K562 (cell line): Measurements from ENCODE around the gene SEZ6. TPM values are rescaled to one million over a fixed set of nuclear protein-coding genes. Genes with fewer than 3 reads are reported as not detected.
A peak's percentile ranks its signal among the peaks of the same experiment; 100 is the strongest.

Experiments used
- C11orf30 ChIP-seq: fragments of 450-650 bp; IDR thresholded peaks from 2 replicates; pipeline ENCODE4 v1.6.1; 2016; ENCODE audit warnings: low read depth, mild to moderate bottlenecking
- CHAMP1 ChIP-seq: fragments of 450-650 bp; IDR thresholded peaks from 2 replicates; pipeline ENCODE4 v1.6.1; 2016; ENCODE audit warnings: mild to moderate bottlenecking
- FIP1L1 ChIP-seq: fragments of 200-400 bp; formaldehyde crosslinking; IDR thresholded peaks from 2 replicates; pipeline ENCODE4 v1.6.1; 2018; ENCODE audit warnings: mild to moderate bottlenecking, low read depth, low read length; ENCODE audit not compliant: poor library complexity, severe bottlenecking
- FOXA1 ChIP-seq: fragments of 450-650 bp; IDR thresholded peaks from 2 replicates; pipeline ENCODE4 v1.6.1; 2016; ENCODE audit warnings: mild to moderate bottlenecking, borderline replicate concordance
- GTF2A2 ChIP-seq: IDR thresholded peaks from 2 replicates; pipeline ENCODE4 v1.6.1; 2016; ENCODE audit warnings: mild to moderate bottlenecking, missing genetic modification characterization, missing compliant biosample characterization
- KDM2B ChIP-seq: fragments of 250-450 bp; sonication (Bioruptor Pico); IDR thresholded peaks from 2 replicates; pipeline ENCODE4 v1.8.0; 2021; ENCODE audit warnings: mild to moderate bottlenecking, moderate library complexity
- MEF2D ChIP-seq: conservative IDR thresholded peaks from 2 replicates; pipeline ENCODE4 v1.6.1; 2016; ENCODE audit warnings: low read depth, missing genetic modification characterization, missing compliant biosample characterization
- MXI1 ChIP-seq: IDR thresholded peaks from 2 replicates; pipeline ENCODE4 v1.6.1; 2011; ENCODE audit warnings: low read depth, mild to moderate bottlenecking, improper control_type of control experiment, low read length
- NR2C2 ChIP-seq, 2 experiments: fragments of 200-800 bp in 1 of 2; sonication (Bioruptor generic) in 1 of 2; sonication (generic) in 1 of 2; formaldehyde crosslinking in 1 of 2; IDR thresholded peaks; 2 replicates each; pipeline versions ENCODE4 v1.6.1 to v1.8.0; 2016 to 2022; ENCODE audit warnings: mild to moderate bottlenecking in 1 of 2, missing compliant biosample characterization in 1 of 2, missing genetic modification characterization in 1 of 2, missing genetic modification reagents in 1 of 2
- RFX5 ChIP-seq: IDR thresholded peaks from 2 replicates; pipeline ENCODE4 v1.6.1; 2011; ENCODE audit warnings: low read depth, mild to moderate bottlenecking, improper control_type of control experiment, low read length
- TAF1 ChIP-seq: IDR thresholded peaks from 2 replicates; pipeline ENCODE4 v1.6.1; 2011; ENCODE audit warnings: mild to moderate bottlenecking, low read length, moderate library complexity; ENCODE audit not compliant: insufficient read depth, control insufficient read depth, severe bottlenecking; ENCODE audit errors: extremely low read depth
- TRIM24 ChIP-seq, 2 experiments: fragments of 450-650 bp; IDR thresholded peaks; 2 replicates each; pipeline ENCODE4 v1.6.1; 2016
- ZBTB12 ChIP-seq: fragments of 250-450 bp; sonication (Bioruptor Pico); IDR thresholded peaks from 2 replicates; pipeline ENCODE4 v1.4.0; 2020
- ZC3H4 ChIP-seq: sonication (generic); formaldehyde crosslinking; IDR thresholded peaks from 2 replicates; pipeline ENCODE4 v1.9.0; 2021; ENCODE audit warnings: missing genetic modification reagents, borderline replicate concordance
- ZKSCAN1 ChIP-seq: fragments of 150-350 bp; IDR thresholded peaks from 2 replicates; pipeline ENCODE4 v1.6.1; 2016; ENCODE audit warnings: low read depth, low read length
- ZNF274 ChIP-seq: IDR thresholded peaks from 2 replicates; pipeline ENCODE4 v1.6.1; 2011; ENCODE audit warnings: low read depth, mild to moderate bottlenecking, low read length, moderate library complexity, borderline replicate concordance
- ZNF398 ChIP-seq: fragments of 250-450 bp; sonication (Bioruptor Pico); IDR thresholded peaks from 2 replicates; pipeline ENCODE4 v1.8.0; 2021; ENCODE audit warnings: moderate library complexity, mild to moderate bottlenecking, inconsistent platforms
- ZNF431 ChIP-seq: sonication (generic); formaldehyde crosslinking; IDR thresholded peaks from 2 replicates; pipeline ENCODE4 v1.8.0; 2022; ENCODE audit warnings: mild to moderate bottlenecking, missing genetic modification reagents
- ZNF644 ChIP-seq: fragments of 200-800 bp; sonication (Bioruptor generic); IDR thresholded peaks from 2 replicates; pipeline ENCODE4 v1.6.1; 2016; ENCODE audit warnings: low read depth, missing genetic modification characterization, missing compliant biosample characterization
- ZNF79 ChIP-seq: fragments of 250-450 bp; sonication (Bioruptor Pico); IDR thresholded peaks from 2 replicates; pipeline ENCODE4 v1.4.0; 2020; ENCODE audit warnings: low read depth, mild to moderate bottlenecking, moderate library complexity
- polyA plus RNA-seq, 8 experiments: library from polyadenylated mRNA; depleted of rRNA in 4 of 8; stranded (reverse) in 5 of 8; unstranded in 3 of 8; fragments of >200 nt; fragmentation: Nextera tagmentation in 2 of 8; fragmentation: Illumina TruSeq in 1 of 8; extraction: Ambion mirVana in 2 of 8; extraction: Trizol in 1 of 8; gene quantifications; 2 replicates each; pipeline versions ENCODE4 v1.2.1 to v1.2.3, GENCODE V29; 2011 to 2014; ENCODE audit warnings: inconsistent platforms in 1 of 8, missing spikeins in 1 of 8
- total RNA-seq, 7 experiments: library from RNA; depleted of rRNA in 6 of 7; stranded (reverse); fragments of >200 nt in 6 of 7; fragmentation: Illumina TruSeq in 2 of 7; extraction: Trizol in 2 of 7; gene quantifications; 2 replicates each; pipeline versions ENCODE4 v1.2.1 to v1.2.3, GENCODE V29; 2011 to 2021; ENCODE audit warnings: low replicate concordance in 1 of 7
- TF ChIP-seq, protein P1 (sequence below): fragments of 450-650 bp; formaldehyde crosslinking; IDR thresholded peaks from 2 replicates; pipeline ENCODE4 v1.4.0; 2020; ENCODE audit warnings: mild to moderate bottlenecking, mixed read lengths

The SEZ6 gene
- total and polyA plus RNA-seq, 9 of the 15 experiments (the other 6 are each of a cell fraction or from before 2014, with no cell fraction given): not detected

- TF ChIP-seq CHAMP1 (no peak), KDM2B (CRISPR knock-in tag) (no peak), FIP1L1 (no peak), NR2C2 (CRISPR knock-in tag; IDR thresholded peaks at IDR 0.05) (no peak), NR2C2 (tag; IDR thresholded peaks at IDR 0.05) (no peak), ZNF274 (no peak), ZBTB12 (no peak), ZNF431 (no peak), MXI1 (peak; percentile 73), C11orf30 (no peak), RFX5 (no peak), ZNF79 (no peak), ZNF398 (CRISPR knock-in tag) (no peak), TRIM24 (IDR thresholded peaks at IDR 0.05) (no peak), ZC3H4 (no peak), FOXA1 (no peak), ZKSCAN1 (no peak), MEF2D (tag) (no peak), GTF2A2 (tag) (no peak), ZNF644 (tag) (no peak), TAF1 (no peak)
- TF ChIP-seq, protein P1, sequence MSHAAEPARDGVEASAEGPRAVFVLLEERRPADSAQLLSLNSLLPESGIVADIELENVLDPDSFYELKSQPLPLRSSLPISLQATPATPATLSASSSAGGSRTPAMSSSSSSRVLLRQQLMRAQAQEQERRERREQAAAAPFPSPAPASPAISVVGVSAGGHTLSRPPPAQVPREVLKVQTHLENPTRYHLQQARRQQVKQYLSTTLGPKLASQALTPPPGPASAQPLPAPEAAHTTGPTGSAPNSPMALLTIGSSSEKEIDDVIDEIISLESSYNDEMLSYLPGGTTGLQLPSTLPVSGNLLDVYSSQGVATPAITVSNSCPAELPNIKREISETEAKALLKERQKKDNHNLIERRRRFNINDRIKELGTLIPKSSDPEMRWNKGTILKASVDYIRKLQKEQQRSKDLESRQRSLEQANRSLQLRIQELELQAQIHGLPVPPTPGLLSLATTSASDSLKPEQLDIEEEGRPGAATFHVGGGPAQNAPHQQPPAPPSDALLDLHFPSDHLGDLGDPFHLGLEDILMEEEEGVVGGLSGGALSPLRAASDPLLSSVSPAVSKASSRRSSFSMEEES (CRISPR knock-in tag): no peak
These were observed 97.9 kb downstream of the SEZ6 start (continued) for GRCh38 chr17:28907709-28908475.
